ENCODE results near the gene TSPAN16.

Gene TSPAN16

GRCh38 chr19:11286312-11286974, 9.5 kb upstream of the TSPAN16 start:
- Histone ChIP-seq H2AFZ (ENCODE audit: low read length) (no peak overlapping the region), H3K4me2 (ENCODE audit: low read depth, low read length) (no peak overlapping the region), H3K9me3 (replicated peaks; ENCODE audit: insufficient read depth, low read length) (no peaks in the 10 kb centered on the region), H3K4me3 (ENCODE audit: low read length) (no peak overlapping the region), H3K27me3 (replicated peaks; ENCODE audit: insufficient read depth, low read length) (peaks cover 94% of the 10 kb centered on the region), H4K20me1 (ENCODE audit: insufficient read depth, low read length) (no peaks in the 10 kb centered on the region), H3K36me3 (replicated peaks; ENCODE audit: insufficient read depth, low read length) (no peaks in the 10 kb centered on the region), H3K27ac (ENCODE audit: low read length) (no peak overlapping the region), H3K79me2 (ENCODE audit: low read length) (no peaks in the 10 kb centered on the region), H3K9me2 (replicated peaks; ENCODE audit: insufficient read depth, low read length) (no peaks in the 10 kb centered on the region), H3K4me1 (ENCODE audit: low read length) (no peaks in the 10 kb centered on the region), H3F3A (ENCODE audit: insufficient read depth, low read length) (no peaks in the 10 kb centered on the region), H3K9ac (ENCODE audit: low read length) (no peak overlapping the region)
- TF ChIP-seq CTCF (IDR thresholded peaks at IDR 0.05; ENCODE audit: low read length) (no peak), EZH2 (optimal IDR thresholded peaks at IDR 0.05; ENCODE audit: low read depth, low read length) (no peak), EZH2phosphoT487 (IDR thresholded peaks at IDR 0.05; ENCODE audit: low read length) (no peak)
- DNase-seq: no peak

- Histone ChIP-seq H3K9ac (ENCODE audit: low read length) (no peak overlapping the region), H3F3A (ENCODE audit: insufficient read depth, low read length) (no peaks in the 10 kb centered on the region), H3K4me1 (ENCODE audit: low read length) (peaks cover under 1% of the 10 kb centered on the region; the same call in 1 of the 2 replicates), H3K9me2 (replicated peaks; ENCODE audit: insufficient read depth, low read length) (no peaks in the 10 kb centered on the region), H3K36me3 (replicated peaks; ENCODE audit: insufficient read depth, low read length) (no peaks in the 10 kb centered on the region), H3K79me2 (ENCODE audit: low read length) (no peaks in the 10 kb centered on the region), H3K27ac (ENCODE audit: low read length) (no peak overlapping the region), H3K27me3 (replicated peaks; ENCODE audit: insufficient read depth, low read length) (peaks cover 91% of the 10 kb centered on the region), H4K20me1 (ENCODE audit: insufficient read depth, low read length) (no peaks in the 10 kb centered on the region), H3K4me3 (ENCODE audit: low read length) (no peak overlapping the region), H3K9me3 (replicated peaks; ENCODE audit: insufficient read depth, low read length) (no peaks in the 10 kb centered on the region), H2AFZ (ENCODE audit: low read length) (no peak overlapping the region), H3K4me2 (ENCODE audit: low read depth, low read length) (no peak overlapping the region)
- DNase-seq: no peak
- TF ChIP-seq CTCF (IDR thresholded peaks at IDR 0.05; ENCODE audit: low read length) (peak; percentile 46), EZH2 (optimal IDR thresholded peaks at IDR 0.05; ENCODE audit: low read depth, low read length) (no peak)
Observed at GRCh38 chr19:11288349-11288748, 7.6 kb upstream of the TSPAN16 start.

GRCh38 chr19:11290256-11290655, 5.7 kb upstream of the TSPAN16 start:
- H3K4me3 ChIP-seq (ENCODE audit: low read length): no peak overlapping the region
- no peaks in the 10 kb centered on the region for H3K79me2 ChIP-seq (ENCODE audit: low read length)
- no peak overlapping the region for H3K9ac ChIP-seq (ENCODE audit: low read length)
- no peaks in the 10 kb centered on the region for H3F3A ChIP-seq (ENCODE audit: insufficient read depth, low read length)
- H3K27ac ChIP-seq (ENCODE audit: low read length): no peak overlapping the region
- H4K20me1 ChIP-seq (ENCODE audit: insufficient read depth, low read length): no peaks in the 10 kb centered on the region
- DNase-seq: no peak
- peaks cover 83% of the 10 kb centered on the region for H3K27me3 ChIP-seq (replicated peaks; ENCODE audit: insufficient read depth, low read length)
- peaks cover 4% of the 10 kb centered on the region; the same call in 1 of the 2 replicates for H3K4me1 ChIP-seq (ENCODE audit: low read length)
- no peaks in the 10 kb centered on the region for H3K9me2 ChIP-seq (replicated peaks; ENCODE audit: insufficient read depth, low read length)
- no peak overlapping the region for H3K4me2 ChIP-seq (ENCODE audit: low read depth, low read length)
- no peaks in the 10 kb centered on the region for H3K9me3 ChIP-seq (replicated peaks; ENCODE audit: insufficient read depth, low read length)
- no peaks in the 10 kb centered on the region for H3K36me3 ChIP-seq (replicated peaks; ENCODE audit: insufficient read depth, low read length)
- TF ChIP-seq EZH2phosphoT487 (IDR thresholded peaks at IDR 0.05; ENCODE audit: low read length) (no peak), EZH2 (optimal IDR thresholded peaks at IDR 0.05; ENCODE audit: low read depth, low read length) (no peak), CTCF (IDR thresholded peaks at IDR 0.05; ENCODE audit: low read length) (no peak)
- no peak overlapping the region for H2AFZ ChIP-seq (ENCODE audit: low read length)

All from MM.1S (cell line).